Mesenchymal stem cell (in vitro differentiated cells and primary cell): ENCODE results near the gene TMEM205.
"Not testable (repeated sequence)": the region's sequence is repeated elsewhere in the genome, so short reads cannot be mapped to it uniquely, and the experiment has no call there.

Experiments used
- DNase-seq: peaks from one replicate; pipeline ENCODE4 v3.0.0-alpha.2; 2013
- H2AFZ ChIP-seq: one replicate; pipeline ENCODE4 v1.6.1; 2013; ENCODE audit warnings: low read depth, mild to moderate bottlenecking, control low read depth, inconsistent platforms, low read length, moderate library complexity
- H2AK5ac ChIP-seq: 2 replicates; pipeline ENCODE4 v1.6.1; 2013; ENCODE audit warnings: low read length, moderate library complexity, mild to moderate bottlenecking, inconsistent platforms; ENCODE audit not compliant: severe bottlenecking
- H2BK120ac ChIP-seq: one replicate; pipeline ENCODE4 v1.6.1; 2013; ENCODE audit warnings: low read depth, mild to moderate bottlenecking, inconsistent platforms, low read length, moderate library complexity
- H2BK12ac ChIP-seq, 2 experiments: one replicate each; pipeline ENCODE4 v1.6.1; 2013; ENCODE audit warnings: inconsistent platforms in 2 of 2, low read length in 2 of 2, mild to moderate bottlenecking in 2 of 2, moderate library complexity in 2 of 2, control low read depth in 1 of 2
- H2BK15ac ChIP-seq: one replicate; pipeline ENCODE4 v1.6.1; 2013; ENCODE audit warnings: mild to moderate bottlenecking, low read depth, inconsistent platforms; ENCODE audit not compliant: poor library complexity, severe bottlenecking
- H2BK5ac ChIP-seq: 2 replicates; pipeline ENCODE4 v1.6.1; 2013; ENCODE audit warnings: low read depth, mild to moderate bottlenecking, low read length, control low read depth, inconsistent platforms; ENCODE audit not compliant: poor library complexity, severe bottlenecking
- H3K14ac ChIP-seq, 2 experiments: one replicate each; pipeline ENCODE4 v1.6.1; 2013; ENCODE audit warnings: inconsistent platforms in 2 of 2, low read length in 2 of 2, control low read depth in 1 of 2, mild to moderate bottlenecking in 1 of 2, moderate library complexity in 1 of 2
- H3K18ac ChIP-seq, 2 experiments: one replicate each; pipeline ENCODE4 v1.6.1; 2013; ENCODE audit warnings: inconsistent platforms in 2 of 2, low read length in 2 of 2, control low read depth in 1 of 2, low read depth in 1 of 2, mild to moderate bottlenecking in 1 of 2
- H3K23ac ChIP-seq, 2 experiments: one replicate each; pipeline ENCODE4 v1.6.1; 2013; ENCODE audit warnings: inconsistent platforms in 2 of 2, low read length in 2 of 2, mild to moderate bottlenecking in 2 of 2, moderate library complexity in 2 of 2, control low read depth in 1 of 2
- H3K27ac ChIP-seq: 2 replicates; pipeline ENCODE4 v1.5.1; 2013; ENCODE audit warnings: mild to moderate bottlenecking, moderate library complexity, low read length, control low read depth, inconsistent platforms; ENCODE audit not compliant: poor library complexity, severe bottlenecking
- H3K27me3 ChIP-seq, 2 experiments: 2 replicates each; pipeline versions ENCODE4 v1.6.1 to v1.7.0; 2013; ENCODE audit warnings: low read length in 2 of 2, mild to moderate bottlenecking in 2 of 2, moderate library complexity in 2 of 2, control low read depth in 1 of 2, inconsistent platforms in 1 of 2; ENCODE audit not compliant: control insufficient read depth in 1 of 2, insufficient read depth in 1 of 2
- H3K36me3 ChIP-seq, 2 experiments: 2 replicates each; pipeline versions ENCODE4 v1.6.1 to v1.7.0; 2013; ENCODE audit warnings: low read length in 2 of 2, control low read depth in 1 of 2, inconsistent platforms in 1 of 2, low read depth in 1 of 2, mild to moderate bottlenecking in 1 of 2; ENCODE audit not compliant: insufficient read depth in 2 of 2, control insufficient read depth in 1 of 2
- H3K4ac ChIP-seq, 2 experiments: one replicate each; pipeline ENCODE4 v1.6.1; 2013; ENCODE audit warnings: inconsistent platforms in 2 of 2, low read length in 2 of 2, mild to moderate bottlenecking in 2 of 2, moderate library complexity in 2 of 2, control low read depth in 1 of 2, low read depth in 1 of 2
- H3K4me1 ChIP-seq: 2 replicates; pipeline ENCODE4 v1.6.1; 2013; ENCODE audit warnings: low read depth, low read length, control low read depth; ENCODE audit not compliant: control insufficient read depth, insufficient read depth
- H3K4me2 ChIP-seq: 2 replicates; pipeline ENCODE4 v1.6.1; 2013; ENCODE audit warnings: low read length, mild to moderate bottlenecking, inconsistent platforms; ENCODE audit not compliant: poor library complexity, severe bottlenecking
- H3K4me3 ChIP-seq, 2 experiments: 2 replicates each; pipeline versions ENCODE4 v1.5.1 to v1.7.0; 2013; ENCODE audit warnings: low read length in 2 of 2, mild to moderate bottlenecking in 2 of 2, control low read depth in 1 of 2, low read depth in 1 of 2; ENCODE audit not compliant: insufficient read depth in 1 of 2
- H3K79me1 ChIP-seq: replicated peaks from 2 replicates; pipeline ENCODE4 v1.6.1; 2013; ENCODE audit warnings: mild to moderate bottlenecking, control low read depth, low read length, inconsistent platforms; ENCODE audit not compliant: poor library complexity, severe bottlenecking
- H3K9ac ChIP-seq: 2 replicates; pipeline ENCODE4 v1.7.0; 2013; ENCODE audit warnings: mild to moderate bottlenecking, low read length, moderate library complexity
- H3K9me3 ChIP-seq: 2 replicates; pipeline ENCODE4 v1.7.0; 2013; ENCODE audit warnings: mild to moderate bottlenecking, low read length; ENCODE audit not compliant: control insufficient read depth
- H4K8ac ChIP-seq: one replicate; pipeline ENCODE4 v1.6.1; 2013; ENCODE audit warnings: inconsistent platforms, mild to moderate bottlenecking, low read length, moderate library complexity
- H4K91ac ChIP-seq: one replicate; pipeline ENCODE4 v1.6.1; 2013; ENCODE audit warnings: mild to moderate bottlenecking, low read length, inconsistent platforms
- WGBS: methylation state at CpG from one replicate; pipeline ENCODE4 v1.1.7; 2013; ENCODE audit warnings: mixed read lengths; 5-methylcytosine and 5-hydroxymethylcytosine counted together

Gene TMEM205

GRCh38 chr19:11333838-11334237 lies 12.2 kb downstream of the TMEM205 start:
- not testable (repeated sequence) for H2BK5ac ChIP-seq, H3K79me1 ChIP-seq, H3K9ac ChIP-seq, H2AK5ac ChIP-seq, H3K9me3 ChIP-seq, H3K4me3 ChIP-seq, H2BK12ac ChIP-seq, H3K4ac ChIP-seq, H2BK15ac ChIP-seq, H3K27ac ChIP-seq, H3K23ac ChIP-seq, H2BK120ac ChIP-seq, H3K18ac ChIP-seq, H3K14ac ChIP-seq, H3K4me1 ChIP-seq, H4K8ac ChIP-seq, H4K91ac ChIP-seq, H3K4me2 ChIP-seq, DNase-seq, H3K27me3 ChIP-seq, H2AFZ ChIP-seq
- H3K36me3 ChIP-seq: peaks cover 10 to 39% of the 10 kb centered on the region in 2 experiments
- 92% methylated on average over 9 of the region's 9 CpGs for WGBS

GRCh38 chr19:11332822-11333221 lies 13.2 kb downstream of the TMEM205 start:
- H3K23ac ChIP-seq: no peak overlapping the region
- H3K27ac ChIP-seq: no peak overlapping the region
- no peak overlapping the region for H2BK15ac ChIP-seq
- no peak overlapping the region for H4K8ac ChIP-seq
- H2BK120ac ChIP-seq: no peak overlapping the region
- no peak for DNase-seq
- H2BK12ac ChIP-seq: no peak overlapping the region
- H3K4me1 ChIP-seq: no peaks in the 10 kb centered on the region
- WGBS: 97% methylated on average over 5 of the region's 5 CpGs
- H3K14ac ChIP-seq: no peak overlapping the region
- no peak overlapping the region for H3K9ac ChIP-seq
- no peak overlapping the region for H3K4ac ChIP-seq
- H3K18ac ChIP-seq: no peak overlapping the region
- no peak overlapping the region for H3K4me3 ChIP-seq
- H3K9me3 ChIP-seq: no peaks in the 10 kb centered on the region
- no peak overlapping the region for H2AK5ac ChIP-seq
- no peaks in the 10 kb centered on the region for H3K27me3 ChIP-seq
- H3K79me1 ChIP-seq: no peaks in the 10 kb centered on the region
- no peak overlapping the region for H2AFZ ChIP-seq
- peaks cover 10 to 39% of the 10 kb centered on the region in 2 experiments for H3K36me3 ChIP-seq
- no peak overlapping the region for H3K4me2 ChIP-seq
- no peak overlapping the region for H4K91ac ChIP-seq
- H2BK5ac ChIP-seq: no peak overlapping the region

DNA sequence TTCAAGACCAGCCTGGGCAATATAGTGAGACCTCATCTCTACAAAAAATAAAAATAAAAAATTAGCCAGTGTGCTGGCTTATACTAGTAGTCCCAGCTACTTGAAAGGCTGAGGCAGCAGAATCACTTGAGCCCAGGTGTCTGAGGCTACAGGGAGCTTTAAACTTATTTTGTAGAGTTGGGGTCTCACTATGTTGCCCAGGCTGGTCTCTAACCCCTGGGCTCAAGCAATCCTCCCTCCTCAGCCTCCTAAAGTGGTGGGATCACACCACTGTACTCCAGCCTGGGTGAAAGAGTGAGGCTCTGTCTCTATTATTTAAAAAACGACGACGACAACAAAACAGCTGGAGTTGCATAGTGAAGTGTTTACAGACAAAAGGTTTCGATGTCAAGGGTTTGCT lies 14.6 kb downstream of the TMEM205 start:
- Histone ChIP-seq H3K4ac (no peak overlapping the region), H3K27ac (no peak overlapping the region), H3K4me2 (no peak overlapping the region), H2AK5ac (no peak overlapping the region), H2BK5ac (no peak overlapping the region), H3K9ac (no peak overlapping the region), H3K18ac (no peak overlapping the region), H2BK12ac (no peak overlapping the region), H4K91ac (no peak overlapping the region), H2BK120ac (no peak overlapping the region), H3K27me3 (no peaks in the 10 kb centered on the region), H4K8ac (no peak overlapping the region), H3K79me1 (no peaks in the 10 kb centered on the region), H3K4me1 (no peaks in the 10 kb centered on the region), H3K14ac (no peak overlapping the region), H2AFZ (no peak overlapping the region), H3K36me3 (peaks cover 8 to 46% of the 10 kb centered on the region in 2 experiments), H2BK15ac (no peak overlapping the region), H3K4me3 (no peak overlapping the region), H3K9me3 (no peaks in the 10 kb centered on the region), H3K23ac (no peak overlapping the region)
- no peak for DNase-seq
- 71% methylated on average over 4 of the region's 4 CpGs for WGBS

GRCh38 chr19:11330127-11330526 lies 15.9 kb downstream of the TMEM205 start:
- Histone ChIP-seq H2AK5ac (no peak overlapping the region), H2BK15ac (no peak overlapping the region), H3K4me1 (peaks cover under 1% of the 10 kb centered on the region), H2BK5ac (no peak overlapping the region), H3K27ac (no peak overlapping the region), H3K14ac (no peak overlapping the region), H2BK12ac (no peak overlapping the region), H3K9ac (no peak overlapping the region), H3K36me3 (peaks cover under 1 to 34% of the 10 kb centered on the region in 2 experiments), H3K27me3 (no peaks in the 10 kb centered on the region), H2AFZ (no peak overlapping the region), H3K4me3 (no peak overlapping the region), H4K8ac (no peak overlapping the region), H3K4ac (no peak overlapping the region), H2BK120ac (no peak overlapping the region), H3K9me3 (no peaks in the 10 kb centered on the region), H3K18ac (no peak overlapping the region), H4K91ac (no peak overlapping the region), H3K4me2 (no peak overlapping the region), H3K23ac (no peak overlapping the region), H3K79me1 (no peaks in the 10 kb centered on the region)
- DNase-seq: no peak
- WGBS: 59% methylated on average over 4 of the region's 4 CpGs
